ENCODE data around the gene ELP2. TPM values are rescaled to one million over a fixed set of nuclear protein-coding genes. Genes with fewer than 3 reads are reported as not detected.

The ELP2 gene
- total and polyA plus RNA-seq, 9 of the 15 experiments (the other 6 are each of a cell fraction or from before 2014, with no cell fraction given), result 76.8 to 192 (median 140) TPM

DNA sequence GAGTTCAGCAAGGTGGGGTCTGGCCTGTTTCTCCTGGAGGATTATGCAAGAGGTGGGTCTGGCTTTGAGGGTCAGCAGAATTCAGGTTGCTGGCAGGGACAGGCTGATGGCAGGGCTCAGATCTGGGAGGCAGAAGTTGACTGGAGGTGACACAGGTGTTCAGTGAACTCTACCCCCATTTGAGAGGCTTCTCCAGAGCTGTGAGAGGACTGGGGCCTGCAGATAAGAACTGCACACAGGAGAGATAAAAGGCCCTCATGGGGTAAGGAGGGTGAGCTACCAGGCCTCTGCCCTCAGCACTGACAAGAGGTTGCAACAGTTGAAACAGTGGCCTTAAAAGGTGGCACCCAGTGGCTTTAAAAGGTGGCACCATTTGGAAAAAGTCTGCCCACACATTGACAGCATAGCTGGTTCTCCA lies 70.7 kb downstream of the ELP2 start (continued):
- TF ChIP-seq PHB2 (IDR thresholded peaks at IDR 0.05; ENCODE audit: low read depth), result peak; percentile 89
- peak; percentile 96 for TF ChIP-seq CBFA2T2 (conservative IDR thresholded peaks at IDR 0.05)
- TF ChIP-seq PTTG1 (tag; IDR thresholded peaks at IDR 0.05; ENCODE audit: low read depth), result no peak
- no peak for TF ChIP-seq SIRT6 (IDR thresholded peaks at IDR 0.05; ENCODE audit: low read depth, low read length)
- TF ChIP-seq HDAC2 (IDR thresholded peaks at IDR 0.05), result peak; percentile 66
- TF ChIP-seq EP300 (IDR thresholded peaks at IDR 0.05; ENCODE audit: low read length), result peak; percentile 93
- TF ChIP-seq, protein P1, sequence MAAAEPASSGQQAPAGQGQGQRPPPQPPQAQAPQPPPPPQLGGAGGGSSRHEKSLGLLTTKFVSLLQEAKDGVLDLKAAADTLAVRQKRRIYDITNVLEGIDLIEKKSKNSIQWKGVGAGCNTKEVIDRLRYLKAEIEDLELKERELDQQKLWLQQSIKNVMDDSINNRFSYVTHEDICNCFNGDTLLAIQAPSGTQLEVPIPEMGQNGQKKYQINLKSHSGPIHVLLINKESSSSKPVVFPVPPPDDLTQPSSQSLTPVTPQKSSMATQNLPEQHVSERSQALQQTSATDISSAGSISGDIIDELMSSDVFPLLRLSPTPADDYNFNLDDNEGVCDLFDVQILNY (CRISPR knock-in tag; IDR thresholded peaks at IDR 0.05), result no peak
- peak; percentile 80 for TF ChIP-seq SMAD4 (CRISPR knock-in tag; conservative IDR thresholded peaks at IDR 0.05)
- no peak for TF ChIP-seq IFI16 (CRISPR knock-in tag; IDR thresholded peaks at IDR 0.05)
- TF ChIP-seq TRIM24 (IDR thresholded peaks at IDR 0.05), result peak; percentile 89 to 92
- peak; percentile 90 for TF ChIP-seq KLF16 (IDR thresholded peaks at IDR 0.05)
- TF ChIP-seq, protein P2, sequence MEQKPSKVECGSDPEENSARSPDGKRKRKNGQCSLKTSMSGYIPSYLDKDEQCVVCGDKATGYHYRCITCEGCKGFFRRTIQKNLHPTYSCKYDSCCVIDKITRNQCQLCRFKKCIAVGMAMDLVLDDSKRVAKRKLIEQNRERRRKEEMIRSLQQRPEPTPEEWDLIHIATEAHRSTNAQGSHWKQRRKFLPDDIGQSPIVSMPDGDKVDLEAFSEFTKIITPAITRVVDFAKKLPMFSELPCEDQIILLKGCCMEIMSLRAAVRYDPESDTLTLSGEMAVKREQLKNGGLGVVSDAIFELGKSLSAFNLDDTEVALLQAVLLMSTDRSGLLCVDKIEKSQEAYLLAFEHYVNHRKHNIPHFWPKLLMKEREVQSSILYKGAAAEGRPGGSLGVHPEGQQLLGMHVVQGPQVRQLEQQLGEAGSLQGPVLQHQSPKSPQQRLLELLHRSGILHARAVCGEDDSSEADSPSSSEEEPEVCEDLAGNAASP (IDR thresholded peaks at IDR 0.05), result peak; percentile 54
- TF ChIP-seq MYNN (IDR thresholded peaks at IDR 0.05), result peak; percentile 84; the same call in 1 of the 2 replicates
- TF ChIP-seq MYNN (CRISPR knock-in tag; IDR thresholded peaks at IDR 0.05), result no peak
- TF ChIP-seq, protein P3, sequence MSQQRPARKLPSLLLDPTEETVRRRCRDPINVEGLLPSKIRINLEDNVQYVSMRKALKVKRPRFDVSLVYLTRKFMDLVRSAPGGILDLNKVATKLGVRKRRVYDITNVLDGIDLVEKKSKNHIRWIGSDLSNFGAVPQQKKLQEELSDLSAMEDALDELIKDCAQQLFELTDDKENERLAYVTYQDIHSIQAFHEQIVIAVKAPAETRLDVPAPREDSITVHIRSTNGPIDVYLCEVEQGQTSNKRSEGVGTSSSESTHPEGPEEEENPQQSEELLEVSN (IDR thresholded peaks at IDR 0.05; ENCODE audit: borderline replicate concordance in 1 of 2, extremely low read depth in 1 of 2, insufficient read depth in 1 of 2, insufficient read length in 1 of 2, low read depth in 1 of 2, low read length in 1 of 2, poor library complexity in 1 of 2, severe bottlenecking in 1 of 2), result peak in 1 of 2 experiments; percentile 21
- peak; percentile 97 for TF ChIP-seq CBFA2T3 (IDR thresholded peaks at IDR 0.05)
- peak; percentile 55 for TF ChIP-seq LEF1 (IDR thresholded peaks at IDR 0.05)
- TF ChIP-seq SAFB (IDR thresholded peaks at IDR 0.05; ENCODE audit: borderline replicate concordance, low read depth, low read length), result no peak
- TF ChIP-seq, protein P4, sequence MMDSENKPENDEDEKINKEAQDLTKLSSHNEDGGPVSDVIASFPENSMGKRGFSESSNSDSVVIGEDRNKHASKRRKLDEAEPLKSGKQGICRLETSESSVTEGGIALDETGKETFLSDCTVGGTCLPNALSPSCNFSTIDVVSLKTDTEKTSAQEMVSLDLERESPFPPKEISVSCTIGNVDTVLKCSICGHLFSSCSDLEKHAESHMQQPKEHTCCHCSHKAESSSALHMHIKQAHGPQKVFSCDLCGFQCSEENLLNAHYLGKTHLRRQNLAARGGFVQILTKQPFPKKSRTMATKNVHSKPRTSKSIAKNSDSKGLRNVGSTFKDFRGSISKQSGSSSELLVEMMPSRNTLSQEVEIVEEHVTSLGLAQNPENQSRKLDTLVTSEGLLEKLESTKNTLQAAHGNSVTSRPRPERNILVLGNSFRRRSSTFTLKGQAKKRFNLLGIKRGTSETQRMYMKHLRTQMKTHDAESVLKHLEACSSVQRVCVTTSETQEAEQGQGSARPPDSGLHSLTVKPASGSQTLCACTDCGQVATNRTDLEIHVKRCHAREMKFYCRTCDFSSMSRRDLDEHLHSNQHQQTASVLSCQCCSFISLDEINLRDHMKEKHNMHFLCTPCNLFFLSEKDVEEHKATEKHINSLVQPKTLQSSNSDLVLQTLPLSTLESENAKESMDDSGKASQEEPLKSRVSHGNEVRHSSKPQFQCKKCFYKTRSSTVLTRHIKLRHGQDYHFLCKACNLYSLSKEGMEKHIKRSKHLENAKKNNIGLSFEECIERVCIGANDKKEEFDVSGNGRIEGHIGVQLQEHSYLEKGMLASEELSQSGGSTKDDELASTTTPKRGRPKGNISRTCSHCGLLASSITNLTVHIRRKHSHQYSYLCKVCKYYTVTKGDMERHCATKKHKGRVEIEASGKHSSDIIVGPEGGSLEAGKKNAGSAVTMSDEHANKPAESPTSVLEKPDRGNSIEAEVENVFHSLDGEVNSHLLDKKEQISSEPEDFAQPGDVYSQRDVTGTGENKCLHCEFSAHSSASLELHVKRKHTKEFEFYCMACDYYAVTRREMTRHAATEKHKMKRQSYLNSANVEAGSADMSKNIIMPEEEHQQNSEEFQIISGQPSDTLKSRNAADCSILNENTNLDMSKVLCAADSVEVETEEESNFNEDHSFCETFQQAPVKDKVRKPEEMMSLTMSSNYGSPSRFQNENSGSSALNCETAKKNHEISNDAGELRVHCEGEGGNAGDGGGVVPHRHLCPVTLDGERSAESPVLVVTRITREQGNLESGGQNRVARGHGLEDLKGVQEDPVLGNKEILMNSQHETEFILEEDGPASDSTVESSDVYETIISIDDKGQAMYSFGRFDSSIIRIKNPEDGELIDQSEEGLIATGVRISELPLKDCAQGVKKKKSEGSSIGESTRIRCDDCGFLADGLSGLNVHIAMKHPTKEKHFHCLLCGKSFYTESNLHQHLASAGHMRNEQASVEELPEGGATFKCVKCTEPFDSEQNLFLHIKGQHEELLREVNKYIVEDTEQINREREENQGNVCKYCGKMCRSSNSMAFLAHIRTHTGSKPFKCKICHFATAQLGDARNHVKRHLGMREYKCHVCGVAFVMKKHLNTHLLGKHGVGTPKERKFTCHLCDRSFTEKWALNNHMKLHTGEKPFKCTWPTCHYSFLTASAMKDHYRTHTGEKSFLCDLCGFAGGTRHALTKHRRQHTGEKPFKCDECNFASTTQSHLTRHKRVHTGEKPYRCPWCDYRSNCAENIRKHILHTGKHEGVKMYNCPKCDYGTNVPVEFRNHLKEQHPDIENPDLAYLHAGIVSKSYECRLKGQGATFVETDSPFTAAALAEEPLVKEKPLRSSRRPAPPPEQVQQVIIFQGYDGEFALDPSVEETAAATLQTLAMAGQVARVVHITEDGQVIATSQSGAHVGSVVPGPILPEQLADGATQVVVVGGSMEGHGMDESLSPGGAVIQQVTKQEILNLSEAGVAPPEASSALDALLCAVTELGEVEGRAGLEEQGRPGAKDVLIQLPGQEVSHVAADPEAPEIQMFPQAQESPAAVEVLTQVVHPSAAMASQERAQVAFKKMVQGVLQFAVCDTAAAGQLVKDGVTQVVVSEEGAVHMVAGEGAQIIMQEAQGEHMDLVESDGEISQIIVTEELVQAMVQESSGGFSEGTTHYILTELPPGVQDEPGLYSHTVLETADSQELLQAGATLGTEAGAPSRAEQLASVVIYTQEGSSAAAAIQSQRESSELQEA (IDR thresholded peaks at IDR 0.05; ENCODE audit: low read depth), result no peak
- TF ChIP-seq KAT8 (IDR thresholded peaks at IDR 0.05; ENCODE audit: low read depth), result no peak

Measured in K562 (cell line).